ENCODE data around the gene AASDH. TPM values are rescaled to one million over a fixed set of nuclear protein-coding genes. Genes with fewer than 3 reads are reported as not detected.
A peak's percentile ranks its signal among the peaks of the same experiment; 100 is the strongest.

Gene AASDH
- total RNA-seq, 1 experiment from 2014 or later, result 8.8 TPM

- Histone ChIP-seq H4K20me1 (ENCODE audit: low read length) (peaks cover 9% of the 10 kb centered on the region; the same call in 1 of the 2 replicates), H3K9me2 (replicated peaks; ENCODE audit: low read length) (no peaks in the 10 kb centered on the region), H3K36me3 (ENCODE audit: low read depth, low read length) (no peaks in the 10 kb centered on the region), H3K9ac (ENCODE audit: low read length) (no peak overlapping the region), H3K4me3 (ENCODE audit: low read length) (no peak overlapping the region), H3K4me1 (ENCODE audit: insufficient read depth, low read length) (peaks cover 24% of the 10 kb centered on the region), H3K27ac (ENCODE audit: low read length) (no peak overlapping the region), H3K4me2 (ENCODE audit: low read length) (no peak overlapping the region), H3K79me2 (ENCODE audit: low read length) (peaks cover 92% of the 10 kb centered on the region), H3F3A (ENCODE audit: low read length, unreplicated experiment) (peaks cover 6% of the 10 kb centered on the region), H3K27me3 (ENCODE audit: low read length) (no peaks in the 10 kb centered on the region), H2AFZ (ENCODE audit: low read length) (no peak overlapping the region), H3K9me3 (ENCODE audit: low read length) (no peaks in the 10 kb centered on the region)
- ATAC-seq, result no peak
- no peak for DNase-seq
- intact Hi-C loops (cut with micrococcal nuclease), result no loop called here
- no peak for TF ChIP-seq EZH2phosphoT487 (IDR thresholded peaks at IDR 0.05; ENCODE audit: borderline replicate concordance, low read length)
- TF ChIP-seq EZH2 (IDR thresholded peaks at IDR 0.05; ENCODE audit: low read length, unreplicated experiment), result no peak
- CTCF ChIA-PET, result no interaction called here
- POLR2A ChIA-PET (ENCODE audit: unreplicated experiment), result no interaction called here
- no TSS peak for BruUV-seq (replicated peaks)
These were observed 26.9 kb upstream of the AASDH start for GRCh38 chr4:56414135-56414670.

DNA sequence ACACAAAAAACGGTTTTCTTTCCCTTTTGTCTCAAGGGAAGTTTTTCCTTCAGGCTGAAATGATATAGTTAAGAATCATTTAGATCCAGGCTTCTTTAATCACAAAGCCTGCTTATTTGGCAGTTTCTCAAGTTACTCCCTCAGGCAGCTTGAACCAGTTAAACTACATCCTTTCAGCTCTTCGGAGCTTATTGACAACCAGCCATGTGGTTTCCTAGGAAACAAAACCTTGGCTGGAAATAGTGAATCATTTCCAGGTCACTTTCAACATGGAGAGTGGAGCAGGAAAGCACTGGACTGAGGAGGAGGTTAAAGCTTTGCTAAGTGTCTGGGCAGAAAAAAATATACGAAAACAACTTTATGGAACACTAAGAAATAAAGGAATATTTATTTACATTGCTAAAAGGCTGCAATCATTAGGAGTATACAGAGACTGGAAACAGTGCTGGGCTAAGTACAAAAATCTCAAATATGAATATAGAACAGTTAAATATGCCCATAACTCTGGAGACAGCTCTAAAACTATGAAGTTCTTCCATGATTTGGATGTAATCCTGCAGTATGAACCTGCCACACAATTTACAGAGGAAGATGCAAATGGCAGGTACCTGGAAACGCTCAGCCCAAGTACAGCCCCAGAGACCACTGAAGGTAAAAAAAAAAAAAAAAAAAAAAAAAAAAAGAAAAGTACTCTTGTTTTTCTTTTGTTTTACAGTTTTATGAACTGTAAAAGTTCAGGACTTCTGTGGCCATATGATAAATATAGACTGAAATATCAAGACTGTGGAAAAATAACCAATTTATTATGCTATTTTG is 23.2 kb upstream of the AASDH start:
- Histone ChIP-seq H4K20me1 (ENCODE audit: low read length) (peaks cover 12% of the 10 kb centered on the region; the same call in 1 of the 2 replicates), H3K4me3 (ENCODE audit: low read length) (peak overlapping the region; percentile 46), H3K4me2 (ENCODE audit: low read length) (peak overlapping the region; percentile 72), H3K27ac (ENCODE audit: low read length) (peak overlapping the region; percentile 65), H3K9ac (ENCODE audit: low read length) (peak overlapping the region; percentile 8; the same call in 1 of the 2 replicates), H3K36me3 (ENCODE audit: low read depth, low read length) (peaks cover 17% of the 10 kb centered on the region), H2AFZ (ENCODE audit: low read length) (no peak overlapping the region), H3K9me2 (replicated peaks; ENCODE audit: low read length) (no peaks in the 10 kb centered on the region), H3K9me3 (ENCODE audit: low read length) (no peaks in the 10 kb centered on the region), H3F3A (ENCODE audit: low read length, unreplicated experiment) (peaks cover 6% of the 10 kb centered on the region), H3K27me3 (ENCODE audit: low read length) (no peaks in the 10 kb centered on the region), H3K79me2 (ENCODE audit: low read length) (peaks cover 84% of the 10 kb centered on the region), H3K4me1 (ENCODE audit: insufficient read depth, low read length) (peaks cover 25% of the 10 kb centered on the region)
- peak; percentile 100 for DNase-seq
- BruUV-seq (replicated peaks), result TSS peak; percentile 93
- peak; percentile 88 for ATAC-seq
- ChIA-PET POLR2A (ENCODE audit: unreplicated experiment) (interaction anchor here (0.6 to 1.4 kb wide), 6 partner anchors 23 to 424 kb away, joined by 3 to 6 read pairs (median 4); partner anchors contain the start of genes AASDH and PPAT), CTCF (no interaction called here)
- TF ChIP-seq, protein P1, sequence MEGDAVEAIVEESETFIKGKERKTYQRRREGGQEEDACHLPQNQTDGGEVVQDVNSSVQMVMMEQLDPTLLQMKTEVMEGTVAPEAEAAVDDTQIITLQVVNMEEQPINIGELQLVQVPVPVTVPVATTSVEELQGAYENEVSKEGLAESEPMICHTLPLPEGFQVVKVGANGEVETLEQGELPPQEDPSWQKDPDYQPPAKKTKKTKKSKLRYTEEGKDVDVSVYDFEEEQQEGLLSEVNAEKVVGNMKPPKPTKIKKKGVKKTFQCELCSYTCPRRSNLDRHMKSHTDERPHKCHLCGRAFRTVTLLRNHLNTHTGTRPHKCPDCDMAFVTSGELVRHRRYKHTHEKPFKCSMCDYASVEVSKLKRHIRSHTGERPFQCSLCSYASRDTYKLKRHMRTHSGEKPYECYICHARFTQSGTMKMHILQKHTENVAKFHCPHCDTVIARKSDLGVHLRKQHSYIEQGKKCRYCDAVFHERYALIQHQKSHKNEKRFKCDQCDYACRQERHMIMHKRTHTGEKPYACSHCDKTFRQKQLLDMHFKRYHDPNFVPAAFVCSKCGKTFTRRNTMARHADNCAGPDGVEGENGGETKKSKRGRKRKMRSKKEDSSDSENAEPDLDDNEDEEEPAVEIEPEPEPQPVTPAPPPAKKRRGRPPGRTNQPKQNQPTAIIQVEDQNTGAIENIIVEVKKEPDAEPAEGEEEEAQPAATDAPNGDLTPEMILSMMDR (conservative IDR thresholded peaks at IDR 0.05; ENCODE audit: low read depth, low read length), result no peak
- no peak for TF ChIP-seq EZH2 (IDR thresholded peaks at IDR 0.05; ENCODE audit: low read length, unreplicated experiment)
- no peak for TF ChIP-seq EZH2phosphoT487 (IDR thresholded peaks at IDR 0.05; ENCODE audit: borderline replicate concordance, low read length)
- intact Hi-C loops (cut with micrococcal nuclease), result loop anchor here (1.0 kb wide), 2 partner anchors 23 to 24 kb away; partner anchors contain the start of gene AASDH

DNA sequence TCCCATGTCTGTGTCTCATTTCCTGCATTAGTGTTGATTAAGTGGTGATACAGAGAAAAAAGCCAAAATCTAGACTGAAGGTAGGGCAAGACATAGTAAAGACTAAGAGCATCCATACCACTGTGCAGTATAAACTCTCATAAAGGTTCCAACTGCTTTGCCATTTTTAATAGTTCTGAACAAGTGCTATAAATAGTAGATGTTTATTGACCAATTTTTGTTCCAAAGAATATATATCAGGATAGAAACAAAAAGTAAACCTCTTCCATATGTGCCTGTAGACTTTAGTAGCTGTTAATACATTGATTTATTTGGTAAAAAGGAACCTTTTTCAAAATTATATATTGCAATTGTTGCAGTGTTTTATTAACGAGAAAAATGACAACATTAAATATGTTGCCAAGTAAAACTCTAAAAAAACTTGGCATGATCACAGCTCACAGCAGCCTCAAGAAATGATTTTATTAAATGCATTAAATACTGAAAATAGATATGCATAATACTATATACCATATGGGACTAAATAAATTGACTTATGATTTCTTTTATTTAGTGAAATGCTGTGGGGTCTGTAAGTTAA is 22.3 kb upstream of the AASDH start:
- Histone ChIP-seq H3K36me3 (ENCODE audit: low read depth, low read length) (peaks cover 25% of the 10 kb centered on the region), H3K4me3 (ENCODE audit: low read length) (peak overlapping the region; percentile 30; the same call in 1 of the 2 replicates), H3F3A (ENCODE audit: low read length, unreplicated experiment) (peaks cover 6% of the 10 kb centered on the region), H3K9ac (ENCODE audit: low read length) (0 out of 2 replicates have a peak overlapping the region, but pooled peaks have one; percentile 4), H3K79me2 (ENCODE audit: low read length) (peaks cover 75% of the 10 kb centered on the region), H3K9me2 (replicated peaks; ENCODE audit: low read length) (no peaks in the 10 kb centered on the region), H3K27me3 (ENCODE audit: low read length) (no peaks in the 10 kb centered on the region), H3K27ac (ENCODE audit: low read length) (peak overlapping the region; percentile 65), H3K4me1 (ENCODE audit: insufficient read depth, low read length) (peaks cover 25% of the 10 kb centered on the region), H4K20me1 (ENCODE audit: low read length) (peaks cover 12% of the 10 kb centered on the region; the same call in 1 of the 2 replicates), H2AFZ (ENCODE audit: low read length) (no peak overlapping the region), H3K9me3 (ENCODE audit: low read length) (no peaks in the 10 kb centered on the region), H3K4me2 (ENCODE audit: low read length) (peak overlapping the region; percentile 72)
- CTCF ChIA-PET, result no interaction called here
- no peak for TF ChIP-seq EZH2phosphoT487 (IDR thresholded peaks at IDR 0.05; ENCODE audit: borderline replicate concordance, low read length)
- no peak for TF ChIP-seq EZH2 (IDR thresholded peaks at IDR 0.05; ENCODE audit: low read length, unreplicated experiment)
- TF ChIP-seq, protein P1 (conservative IDR thresholded peaks at IDR 0.05; ENCODE audit: low read depth, low read length), result no peak
- ATAC-seq (no peak), DNase-seq (no peak)
- BruUV-seq (replicated peaks), result no TSS peak
- POLR2A ChIA-PET (ENCODE audit: unreplicated experiment), result interaction anchor here (0.6 to 1.1 kb wide), 4 partner anchors 23 to 425 kb away, joined by 3 to 5 read pairs (median 4); partner anchors contain the start of genes AASDH and PPAT
- intact Hi-C loops (cut with micrococcal nuclease), result loop anchor here (1.0 kb wide), 2 partner anchors 22 to 25 kb away; partner anchors contain the start of gene AASDH
